Upper lobe of left lung (tissue), 6 donors: ENCODE data around the gene PLEKHG7. TPM values are rescaled to one million over a fixed set of nuclear protein-coding genes. Genes with fewer than 3 reads are reported as not detected.
A peak's percentile ranks its signal among the peaks of the same experiment; 100 is the strongest.

Source experiments
- ATAC-seq, 2 donors: fragments of 200-7000 bp; cut with Tn5 transposase; one replicate each; pipeline ENCODE4 v1.9.1; 2022; ENCODE audit warnings: mild to moderate bottlenecking in 2 of 2, moderate library complexity in 2 of 2; ENCODE audit not compliant: low FRiP score in 2 of 2
- DNase-seq, 2 donors: peaks; one replicate each; pipeline ENCODE4 v3.0.0-alpha.2; 2019 to 2020
- H3K27ac ChIP-seq, 4 donors: fragments of 200-600 bp; sonication (generic); one replicate each; pipeline ENCODE4 v1.5.1; 2016 to 2019
- H3K27me3 ChIP-seq, 4 donors: fragments of 200-600 bp; sonication (generic); one replicate each; pipeline ENCODE4 v1.5.1; 2017 to 2019
- H3K36me3 ChIP-seq, 4 donors: fragments of 200-600 bp; sonication (generic); one replicate each; pipeline ENCODE4 v1.5.1; 2016 to 2019
- H3K4me1 ChIP-seq, 4 donors: fragments of 200-600 bp; sonication (generic); one replicate each; pipeline ENCODE4 v1.5.1; 2018 to 2019
- H3K4me3 ChIP-seq, 4 donors: fragments of 200-600 bp; sonication (generic); one replicate each; pipeline ENCODE4 v1.5.1; 2017 to 2019; ENCODE audit warnings: mild to moderate bottlenecking in 2 of 4, moderate library complexity in 1 of 4
- H3K9me3 ChIP-seq, 4 donors: fragments of 200-600 bp; sonication (generic); one replicate each; pipeline ENCODE4 v1.5.1; 2018 to 2019
- CTCF ChIP-seq, 6 experiments: fragments of 450-650 bp in 4 of 6; fragments of 200-600 bp in 2 of 6; sonication (generic) in 2 of 6; IDR thresholded peaks; one replicate each; pipeline ENCODE4 v1.5.1; 2016 to 2019; ENCODE audit warnings: antibody characterized with exemption in 6 of 6
- EP300 ChIP-seq, 4 donors: sonication (generic); formaldehyde crosslinking; IDR thresholded peaks; one replicate each; pipeline ENCODE4 v1.5.1; 2017; ENCODE audit warnings: antibody characterized with exemption in 4 of 4, control low read depth in 2 of 4
- POLR2A ChIP-seq, 4 donors: fragments of 450-650 bp; IDR thresholded peaks; one replicate each; pipeline ENCODE4 v1.5.1; 2016 to 2017; ENCODE audit warnings: antibody characterized with exemption in 4 of 4, mild to moderate bottlenecking in 2 of 4
- POLR2AphosphoS5 ChIP-seq, 2 donors: sonication (generic); formaldehyde crosslinking; IDR thresholded peaks; one replicate each; pipeline ENCODE4 v1.5.1; 2017; ENCODE audit warnings: antibody characterized with exemption in 2 of 2
- WGBS, 2 donors: methylation state at CpG; one replicate each; pipeline ENCODE4 v1.1.5; 2017 to 2018; 5-methylcytosine and 5-hydroxymethylcytosine counted together
- total RNA-seq, 6 donors: library from RNA; depleted of rRNA in 4 of 6; stranded (reverse); fragments of >200 nt in 4 of 6; gene quantifications; one replicate each; pipeline versions ENCODE4 v1.1.0 to v1.2.1, GENCODE V29; 2016 to 2021
- donor health status: DM: no; HTN: no; CAD: no; lungs with moderate emphysema.
- donor health status: DM: no; HTN: yes; CAD: no; lungs with severe emphysema.

The PLEKHG7 gene
- total RNA-seq, 6 donors from 2014 or later: 0.91 to 15.9 (median 2.0) TPM; not detected in 1

- Histone ChIP-seq H3K27me3 (no peaks in the 10 kb centered on the region), H3K36me3 (no peaks in the 10 kb centered on the region), H3K4me1 (peaks cover 0 to 5% (median 0%) of the 10 kb centered on the region in 4 donors), H3K9me3 (no peaks in the 10 kb centered on the region), H3K27ac (no peak overlapping the region), H3K4me3 (no peak overlapping the region)
- DNase-seq (no peak), ATAC-seq (no peak)
- WGBS, 2 donors: 93 to 96% methylated on average over 5 of the region's 5 CpGs
- TF ChIP-seq POLR2AphosphoS5 (IDR thresholded peaks at IDR 0.05): no peak
- no peak for TF ChIP-seq CTCF (IDR thresholded peaks at IDR 0.05)
- no peak for TF ChIP-seq EP300 (IDR thresholded peaks at IDR 0.05)
- TF ChIP-seq POLR2A (IDR thresholded peaks at IDR 0.05): no peak
Observed at GRCh38 chr12:92695056-92695455, 7.7 kb upstream of the PLEKHG7 start.

- Histone ChIP-seq H3K4me3 (no peak overlapping the region), H3K27ac (no peak overlapping the region), H3K36me3 (no peaks in the 10 kb centered on the region), H3K4me1 (peaks cover 0 to 5% (median 0%) of the 10 kb centered on the region in 4 donors), H3K27me3 (no peaks in the 10 kb centered on the region), H3K9me3 (no peaks in the 10 kb centered on the region)
- no peak for DNase-seq
- WGBS, 2 donors: 88 to 96% methylated on average over 1 of the region's 1 CpG
- no peak for TF ChIP-seq CTCF (IDR thresholded peaks at IDR 0.05)
- ATAC-seq: no peak
Observed at GRCh38 chr12:92695577-92695976, 7.2 kb upstream of the PLEKHG7 start.

GRCh38 chr12:92696216-92696615 is 6.6 kb upstream of the PLEKHG7 start:
- Histone ChIP-seq H3K4me3 (no peak overlapping the region), H3K27ac (no peak overlapping the region), H3K9me3 (no peaks in the 10 kb centered on the region), H3K4me1 (peaks cover 0 to 5% (median 0%) of the 10 kb centered on the region in 4 donors), H3K36me3 (no peaks in the 10 kb centered on the region), H3K27me3 (no peaks in the 10 kb centered on the region)
- ATAC-seq: peak in 1 of 2 donors; percentile 59
- peak in 1 of 2 donors; percentile 29 for DNase-seq
- no peak for TF ChIP-seq EP300 (IDR thresholded peaks at IDR 0.05)
- no peak for TF ChIP-seq POLR2A (IDR thresholded peaks at IDR 0.05)
- TF ChIP-seq CTCF (IDR thresholded peaks at IDR 0.05): no peak
- no peak for TF ChIP-seq POLR2AphosphoS5 (IDR thresholded peaks at IDR 0.05)

- H3K4me3 ChIP-seq: no peak overlapping the region
- TF ChIP-seq CTCF (IDR thresholded peaks at IDR 0.05) (no peak), POLR2AphosphoS5 (IDR thresholded peaks at IDR 0.05) (no peak), POLR2A (IDR thresholded peaks at IDR 0.05) (no peak), EP300 (IDR thresholded peaks at IDR 0.05) (no peak)
- DNase-seq (no peak), ATAC-seq (no peak)
- H3K9me3 ChIP-seq: no peaks in the 10 kb centered on the region
- H3K27ac ChIP-seq: no peak overlapping the region
- no peaks in the 10 kb centered on the region for H3K36me3 ChIP-seq
- no peaks in the 10 kb centered on the region for H3K27me3 ChIP-seq
- H3K4me1 ChIP-seq: peaks cover 0 to 7% (median 2%) of the 10 kb centered on the region in 4 donors
Observed at GRCh38 chr12:92698474-92698873, 4.3 kb upstream of the PLEKHG7 start.

- no peak for DNase-seq
- peaks cover 0 to 10% (median 0%) of the 10 kb centered on the region in 4 donors for H3K4me1 ChIP-seq
- 88 to 89% methylated on average over 1 of the region's 1 CpG for WGBS, 2 donors
- ATAC-seq: no peak
- no peak overlapping the region for H3K4me3 ChIP-seq
- H3K27me3 ChIP-seq: no peaks in the 10 kb centered on the region
- H3K9me3 ChIP-seq: no peaks in the 10 kb centered on the region
- H3K27ac ChIP-seq: no peak overlapping the region
- TF ChIP-seq POLR2AphosphoS5 (IDR thresholded peaks at IDR 0.05) (no peak), CTCF (IDR thresholded peaks at IDR 0.05) (no peak), EP300 (IDR thresholded peaks at IDR 0.05) (no peak), POLR2A (IDR thresholded peaks at IDR 0.05) (no peak)
- H3K36me3 ChIP-seq: no peaks in the 10 kb centered on the region
Observed at GRCh38 chr12:92701441-92701840, 1.3 kb upstream of the PLEKHG7 start.
